GM12864 (cell line): ENCODE results near the gene TTLL13.

Experiments
- DNase-seq: peaks from one replicate; pipeline ENCODE4 v3.0.0-alpha.2; 2011; ENCODE audit warnings: low read depth
- H3K4me3 ChIP-seq: 2 replicates; pipeline ENCODE4 v1.5.1; 2011; ENCODE audit warnings: mild to moderate bottlenecking, low read depth, low read length, control low read depth
- TF ChIP-seq, protein P1 (sequence below): IDR thresholded peaks from 2 replicates; pipeline ENCODE4 v1.5.1; 2011; ENCODE audit warnings: low read depth, mild to moderate bottlenecking, moderate library complexity, low read length, control low read depth, inconsistent platforms; ENCODE audit errors: missing control alignments

The TTLL13 gene, protein sequence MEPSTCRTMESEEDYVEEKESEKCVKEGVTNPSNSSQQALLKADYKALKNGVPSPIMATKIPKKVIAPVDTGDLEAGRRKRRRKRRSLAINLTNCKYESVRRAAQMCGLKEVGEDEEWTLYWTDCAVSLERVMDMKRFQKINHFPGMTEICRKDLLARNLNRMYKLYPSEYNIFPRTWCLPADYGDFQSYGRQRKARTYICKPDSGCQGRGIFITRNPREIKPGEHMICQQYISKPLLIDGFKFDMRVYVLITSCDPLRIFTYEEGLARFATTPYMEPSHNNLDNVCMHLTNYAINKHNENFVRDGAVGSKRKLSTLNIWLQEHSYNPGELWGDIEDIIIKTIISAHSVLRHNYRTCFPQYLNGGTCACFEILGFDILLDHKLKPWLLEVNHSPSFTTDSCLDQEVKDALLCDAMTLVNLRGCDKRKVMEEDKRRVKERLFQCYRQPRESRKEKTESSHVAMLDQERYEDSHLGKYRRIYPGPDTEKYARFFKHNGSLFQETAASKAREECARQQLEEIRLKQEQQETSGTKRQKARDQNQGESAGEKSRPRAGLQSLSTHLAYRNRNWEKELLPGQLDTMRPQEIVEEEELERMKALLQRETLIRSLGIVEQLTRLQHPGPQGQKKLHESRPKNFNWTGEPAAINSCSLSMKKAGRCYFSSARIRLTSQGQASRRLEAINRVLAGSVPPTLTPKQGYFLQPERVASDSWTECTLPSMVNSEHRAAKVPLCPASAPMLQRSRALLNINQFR

GRCh38 chr15:90249203-90249863 lies at the start of gene TTLL13:
Gene TTLL13, plus strand, starts transcription at chr15:90249556. Its CDS starts 1,075 bp downstream, at chr15:90250631.
- TF ChIP-seq, protein P1, sequence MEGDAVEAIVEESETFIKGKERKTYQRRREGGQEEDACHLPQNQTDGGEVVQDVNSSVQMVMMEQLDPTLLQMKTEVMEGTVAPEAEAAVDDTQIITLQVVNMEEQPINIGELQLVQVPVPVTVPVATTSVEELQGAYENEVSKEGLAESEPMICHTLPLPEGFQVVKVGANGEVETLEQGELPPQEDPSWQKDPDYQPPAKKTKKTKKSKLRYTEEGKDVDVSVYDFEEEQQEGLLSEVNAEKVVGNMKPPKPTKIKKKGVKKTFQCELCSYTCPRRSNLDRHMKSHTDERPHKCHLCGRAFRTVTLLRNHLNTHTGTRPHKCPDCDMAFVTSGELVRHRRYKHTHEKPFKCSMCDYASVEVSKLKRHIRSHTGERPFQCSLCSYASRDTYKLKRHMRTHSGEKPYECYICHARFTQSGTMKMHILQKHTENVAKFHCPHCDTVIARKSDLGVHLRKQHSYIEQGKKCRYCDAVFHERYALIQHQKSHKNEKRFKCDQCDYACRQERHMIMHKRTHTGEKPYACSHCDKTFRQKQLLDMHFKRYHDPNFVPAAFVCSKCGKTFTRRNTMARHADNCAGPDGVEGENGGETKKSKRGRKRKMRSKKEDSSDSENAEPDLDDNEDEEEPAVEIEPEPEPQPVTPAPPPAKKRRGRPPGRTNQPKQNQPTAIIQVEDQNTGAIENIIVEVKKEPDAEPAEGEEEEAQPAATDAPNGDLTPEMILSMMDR: no peak
- no peak for DNase-seq
- H3K4me3 ChIP-seq: peak within 1 kb of the TSS; percentile 49

- no peak for DNase-seq
- peak overlapping the region; percentile 73 for H3K4me3 ChIP-seq
- TF ChIP-seq, protein P1: no peak
Measured at GRCh38 chr15:90200534-90201129, 48.7 kb upstream of the TTLL13 start.

DNA sequence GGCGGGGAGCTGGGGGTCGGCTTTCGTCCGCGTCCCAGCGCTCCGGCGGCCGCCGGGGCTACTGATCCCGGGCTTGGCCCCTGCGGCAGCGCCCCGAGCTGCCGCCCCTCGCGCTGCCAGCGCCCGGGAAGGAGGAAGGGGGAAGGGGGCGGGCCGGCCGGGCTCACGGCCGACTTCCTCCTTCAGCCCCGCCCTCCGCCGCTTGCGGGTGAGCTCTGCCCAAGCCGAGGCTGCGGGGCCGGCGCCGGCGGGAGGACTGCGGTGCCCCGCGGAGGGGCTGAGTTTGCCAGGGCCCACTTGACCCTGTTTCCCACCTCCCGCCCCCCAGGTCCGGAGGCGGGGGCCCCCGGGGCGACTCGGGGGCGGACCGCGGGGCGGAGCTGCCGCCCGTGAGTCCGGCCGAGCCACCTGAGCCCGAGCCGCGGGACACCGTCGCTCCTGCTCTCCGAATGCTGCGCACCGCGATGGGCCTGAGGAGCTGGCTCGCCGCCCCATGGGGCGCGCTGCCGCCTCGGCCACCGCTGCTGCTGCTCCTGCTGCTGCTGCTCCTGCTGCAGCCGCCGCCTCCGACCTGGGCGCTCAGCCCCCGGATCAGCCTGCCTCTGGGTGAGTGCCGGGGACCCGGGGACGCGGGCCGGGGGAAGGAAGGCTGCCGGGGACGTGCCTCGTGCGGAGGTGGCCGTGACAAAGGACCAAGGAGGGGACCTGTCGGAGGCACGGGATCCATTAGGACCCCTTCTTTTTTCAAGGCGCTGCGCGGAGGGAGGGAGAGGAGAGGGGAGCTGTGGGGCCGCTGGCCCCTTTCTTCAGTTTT lies 48.0 kb upstream of the TTLL13 start, which contains the start of gene SEMA4B:
TSS of gene SEMA4B (plus strand) at position 201 of the 814 bp plus-strand sequence. CDS start at position 450, 249 bp downstream.
- peak within 1 kb of the TSS; percentile 73 for H3K4me3 ChIP-seq
- TF ChIP-seq, protein P1: no peak
- DNase-seq: no peak

GRCh38 chr15:90201944-90202375 lies 47.4 kb upstream of the TTLL13 start:
- DNase-seq: no peak
- TF ChIP-seq, protein P1: no peak

DNA sequence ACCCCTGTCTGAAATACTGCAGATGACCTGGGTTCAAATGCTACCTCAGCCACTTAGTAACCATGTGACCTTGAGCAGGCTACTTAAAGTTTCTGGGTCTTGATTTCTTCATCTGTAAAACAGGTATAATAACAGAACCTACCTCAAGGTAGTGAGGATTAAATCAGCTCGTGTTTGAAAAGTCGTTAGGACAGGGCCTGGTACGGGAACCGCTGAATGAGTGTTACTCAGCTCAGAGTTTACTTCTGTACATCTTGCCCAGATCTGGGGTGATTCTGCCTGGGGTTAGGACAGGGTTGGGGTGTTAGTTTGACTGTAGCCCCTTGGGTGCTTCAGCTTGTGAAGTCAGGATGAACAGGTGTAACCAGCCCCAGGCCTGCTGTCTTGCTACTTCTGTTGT lies 46.4 kb upstream of the TTLL13 start:
- no peak overlapping the region for H3K4me3 ChIP-seq
- TF ChIP-seq, protein P1: no peak
- DNase-seq: no peak

More at GRCh38 chr15:90201944-90202375, 47.4 kb upstream of the TTLL13 start:
- H3K4me3 ChIP-seq: peak overlapping the region; percentile 73

DNA sequence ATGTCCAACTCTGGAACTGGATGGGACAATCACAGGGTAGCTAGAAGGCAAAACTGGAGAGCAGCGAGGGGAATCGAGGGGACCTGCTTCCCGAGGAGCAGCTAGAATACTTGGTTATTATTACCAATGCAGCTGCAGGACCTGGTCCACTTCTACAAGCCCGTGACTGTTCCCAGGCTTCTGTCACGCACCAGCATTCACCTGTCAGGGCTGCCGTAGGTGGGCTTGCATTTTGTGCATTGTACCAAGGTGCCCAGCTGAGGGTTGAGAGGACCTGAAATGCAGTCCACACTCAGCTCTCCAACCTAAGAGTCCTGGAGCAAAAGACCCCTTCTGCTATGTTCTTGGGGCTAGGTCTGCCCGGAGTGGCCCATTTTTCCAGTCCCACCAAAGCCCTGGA lies 45.9 kb upstream of the TTLL13 start:
- no peak for DNase-seq
- H3K4me3 ChIP-seq: no peak overlapping the region
- TF ChIP-seq, protein P1: no peak
